Hepatocyte (in vitro differentiated cells): ENCODE data around the gene RPS6KA2.

Experiments used
- EZH2 ChIP-seq: fragments of 200-600 bp; sonication (generic); IDR thresholded peaks from 2 replicates; pipeline ENCODE4 v1.6.1; 2016; ENCODE audit warnings: antibody characterized with exemption, mild to moderate bottlenecking, borderline replicate concordance
- EZH2phosphoT487 ChIP-seq: fragments of 200-600 bp; sonication (generic); IDR thresholded peaks from one replicate; pipeline ENCODE4 v1.6.1; 2018; ENCODE audit warnings: antibody characterized with exemption, mild to moderate bottlenecking, low read depth, moderate library complexity; ENCODE audit not compliant: unreplicated experiment, severe bottlenecking
- TF ChIP-seq, protein P1 (sequence below): fragments of 200-600 bp; sonication (generic); IDR thresholded peaks from 2 replicates; pipeline ENCODE4 v1.5.1; 2016; ENCODE audit warnings: antibody characterized with exemption, mild to moderate bottlenecking; ENCODE audit not compliant: poor library complexity

DNA sequence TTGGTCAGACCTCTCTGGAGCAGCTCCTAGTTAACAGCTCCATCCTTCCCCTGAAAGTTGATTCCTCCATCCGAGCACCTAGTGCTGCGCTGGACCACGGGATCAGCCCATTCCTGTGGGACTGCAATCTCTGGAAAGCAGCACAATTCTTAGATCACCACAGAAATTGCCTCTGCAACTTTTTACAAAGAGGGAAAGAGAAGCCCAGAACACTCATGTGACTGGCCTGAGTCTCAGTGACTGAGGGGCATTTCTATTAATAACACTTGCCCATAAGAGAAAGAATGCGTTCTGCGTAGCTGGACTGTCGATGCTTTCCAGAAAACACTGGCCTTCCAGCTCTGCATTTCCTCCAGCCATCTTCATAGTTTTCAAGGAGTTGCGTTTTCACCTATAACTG, 262.6 kb downstream of the RPS6KA2 start:
- TF ChIP-seq, protein P1, sequence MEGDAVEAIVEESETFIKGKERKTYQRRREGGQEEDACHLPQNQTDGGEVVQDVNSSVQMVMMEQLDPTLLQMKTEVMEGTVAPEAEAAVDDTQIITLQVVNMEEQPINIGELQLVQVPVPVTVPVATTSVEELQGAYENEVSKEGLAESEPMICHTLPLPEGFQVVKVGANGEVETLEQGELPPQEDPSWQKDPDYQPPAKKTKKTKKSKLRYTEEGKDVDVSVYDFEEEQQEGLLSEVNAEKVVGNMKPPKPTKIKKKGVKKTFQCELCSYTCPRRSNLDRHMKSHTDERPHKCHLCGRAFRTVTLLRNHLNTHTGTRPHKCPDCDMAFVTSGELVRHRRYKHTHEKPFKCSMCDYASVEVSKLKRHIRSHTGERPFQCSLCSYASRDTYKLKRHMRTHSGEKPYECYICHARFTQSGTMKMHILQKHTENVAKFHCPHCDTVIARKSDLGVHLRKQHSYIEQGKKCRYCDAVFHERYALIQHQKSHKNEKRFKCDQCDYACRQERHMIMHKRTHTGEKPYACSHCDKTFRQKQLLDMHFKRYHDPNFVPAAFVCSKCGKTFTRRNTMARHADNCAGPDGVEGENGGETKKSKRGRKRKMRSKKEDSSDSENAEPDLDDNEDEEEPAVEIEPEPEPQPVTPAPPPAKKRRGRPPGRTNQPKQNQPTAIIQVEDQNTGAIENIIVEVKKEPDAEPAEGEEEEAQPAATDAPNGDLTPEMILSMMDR = no peak
- TF ChIP-seq EZH2 = no peak
- TF ChIP-seq EZH2phosphoT487 = no peak
